ENCODE results near the gene NAALADL2. TPM values are rescaled to one million over a fixed set of nuclear protein-coding genes. Genes with fewer than 3 reads are reported as not detected.

NAALADL2 gene
- total and polyA plus RNA-seq, 2 of the 8 experiments (the other 6 are each of a cell fraction or from before 2014, with no cell fraction given) = 0.12 to 0.22 TPM

- Histone ChIP-seq H3K9me3 (ENCODE audit: insufficient read depth in 2 of 2, low read depth in 1 of 2, low read length in 1 of 2) (peaks cover 14 to 15% of the 10 kb centered on the region in 2 experiments; a peak in 3 of 4 replicates), H2BK5ac (ENCODE audit: low read depth, low read length) (no peak overlapping the region), H3K4ac (replicated peaks; ENCODE audit: insufficient read length, low read depth, low read length) (no peak overlapping the region), H3K9ac (replicated peaks in 1 of 4; ENCODE audit: extremely low read depth in 1 of 4, low read depth in 3 of 4, low read length in 3 of 4) (no peak overlapping the region), H2AFZ (ENCODE audit: low read length) (no peak overlapping the region), H3K27ac (ENCODE audit: low read depth, low read length) (no peak overlapping the region), H2BK12ac (ENCODE audit: low read depth, low read length) (no peak overlapping the region), H3K79me2 (ENCODE audit: control insufficient read depth in 1 of 2, insufficient read depth in 2 of 2, low read length in 2 of 2) (no peaks in the 10 kb centered on the region), H3K4me2 (ENCODE audit: insufficient read depth in 1 of 2, low read depth in 2 of 2, low read length in 2 of 2) (no peak overlapping the region), H3K36me3 (ENCODE audit: control insufficient read depth in 2 of 4, insufficient read depth in 4 of 4, low read length in 3 of 4) (peaks cover 0 to 3% (median 0%) of the 10 kb centered on the region in 4 experiments; a peak in 2 of 8 replicates), H3K27me3 (replicated peaks in 1 of 4; ENCODE audit: control insufficient read depth in 3 of 4, extremely low read depth in 1 of 4, insufficient read depth in 3 of 4, low read length in 3 of 4) (no peaks in the 10 kb centered on the region), H4K91ac (replicated peaks; ENCODE audit: insufficient read length, low read length) (no peak overlapping the region), H2BK15ac (ENCODE audit: low read length) (no peak overlapping the region), H3K23ac (ENCODE audit: insufficient read length) (no peak overlapping the region), H3K4me3 (ENCODE audit: extremely low read depth in 1 of 4, insufficient read depth in 2 of 4, low read depth in 3 of 4, low read length in 4 of 4) (no peak overlapping the region), H3K18ac (ENCODE audit: extremely low read depth, low read length) (no peak overlapping the region), H3K79me1 (ENCODE audit: low read depth, low read length) (no peaks in the 10 kb centered on the region), H4K5ac (ENCODE audit: insufficient read length, low read depth, low read length) (no peak overlapping the region), H4K8ac (ENCODE audit: extremely low read depth, insufficient read depth, low read length) (no peak overlapping the region), H4K20me1 (replicated peaks in 1 of 2; ENCODE audit: control insufficient read depth in 1 of 2, insufficient read depth in 2 of 2, low read length in 2 of 2) (no peaks in the 10 kb centered on the region), H3K14ac (ENCODE audit: insufficient read length) (no peak overlapping the region), H3K56ac (replicated peaks; ENCODE audit: insufficient read length, low read depth, low read length) (no peak overlapping the region), H3K4me1 (replicated peaks in 1 of 4; ENCODE audit: control insufficient read depth in 3 of 4, insufficient read depth in 4 of 4, low read length in 3 of 4) (no peaks in the 10 kb centered on the region), H2BK20ac (ENCODE audit: low read length) (no peak overlapping the region), H3K23me2 (ENCODE audit: low read depth, low read length) (no peaks in the 10 kb centered on the region), H2AK5ac (ENCODE audit: low read depth, low read length) (no peak overlapping the region), H2BK120ac (replicated peaks; ENCODE audit: low read depth, low read length) (no peak overlapping the region)
- DNase-seq (ENCODE audit: low read depth in 1 of 2, low spot score in 2 of 2) (peak in 1 of 2 experiments; percentile 63), FAIRE-seq (peak; percentile 82)
- 19% methylated on average over 2 of the region's 2 CpGs; no CpG with 5 or more reads in 1 of the 2 experiments for WGBS, 2 experiments (ENCODE audit: extremely low coverage in 1 of 2, insufficient coverage in 1 of 2, insufficient read length in 1 of 2, insufficient replicate concordance in 2 of 2, low coverage in 1 of 2, low lambda C conversion rate in 2 of 2, missing lambda C conversion rate in 1 of 2)
- ChIA-PET POLR2A (ENCODE audit: partially characterized antibody) (interaction anchor here (1.1 kb wide), 1 partner anchor 25 kb away, joined by 3 read pairs; no protein-coding TSS in a partner anchor), CTCF (ENCODE audit: partially characterized antibody) (interaction anchor here (0.6 to 2.2 kb wide), 23 partner anchors 8 to 996 kb away, joined by 3 to 9 read pairs (median 3); no protein-coding TSS in a partner anchor)
- TF ChIP-seq CEBPB (IDR thresholded peaks at IDR 0.05; ENCODE audit: low read depth, low read length) (0 out of 2 replicates have a peak, but pooled peaks have one; percentile 41), CTCF (IDR thresholded peaks at IDR 0.05; ENCODE audit: control extremely low read depth in 1 of 3, insufficient read depth in 1 of 3, low read depth in 1 of 3, low read length in 3 of 3) (peak in 2 of 3 experiments; percentile 44 to 75; a peak in 2 of 4 replicates), RAD21 (IDR thresholded peaks at IDR 0.05 in 1 of 2, conservative IDR thresholded peaks at IDR 0.05 in 1 of 2; ENCODE audit: low read depth in 2 of 2, low read length in 2 of 2) (peak; percentile 64 to 66), CBX8 (IDR thresholded peaks at IDR 0.05; ENCODE audit: borderline replicate concordance, low read depth, low read length) (no peak), HDAC2 (IDR thresholded peaks at IDR 0.05; ENCODE audit: borderline replicate concordance in 1 of 2, low read depth in 2 of 2, low read length in 2 of 2) (no peak), ASH2L (IDR thresholded peaks at IDR 0.05; ENCODE audit: low read length) (no peak), ATF2 (IDR thresholded peaks at IDR 0.05; ENCODE audit: low read length) (no peak), POU5F1 (IDR thresholded peaks at IDR 0.05; ENCODE audit: low read depth, low read length) (no peak)
Measured at GRCh38 chr3:175121225-175121624, 262.1 kb downstream of the NAALADL2 start.
